HG03280 (cell line): ENCODE results near the gene CLINT1.

Experiments
- ATAC-seq: cut with Tn5 transposase; IDR thresholded peaks from one replicate; pipeline ENCODE4 v1.9.1; 2021; ENCODE audit warnings: mild to moderate bottlenecking, moderate library complexity; ENCODE audit not compliant: unreplicated experiment

The CLINT1 gene

GRCh38 chr5:157821822-157822622 lies 36.9 kb downstream of the CLINT1 start:
- ATAC-seq: no peak

GRCh38 chr5:157821405-157821804 lies 37.5 kb downstream of the CLINT1 start:
- ATAC-seq: no peak

- no peak for ATAC-seq
Measured at GRCh38 chr5:157820593-157821252, 38.2 kb downstream of the CLINT1 start.

GRCh38 chr5:157819502-157820115 lies 39.3 kb downstream of the CLINT1 start:
- ATAC-seq: no peak

GRCh38 chr5:157818368-157818767 lies 40.6 kb downstream of the CLINT1 start:
- ATAC-seq: no peak

GRCh38 chr5:157817928-157818327 lies 41.0 kb downstream of the CLINT1 start:
- no peak for ATAC-seq

- ATAC-seq: no peak
Measured at GRCh38 chr5:157817387-157817702, 41.6 kb downstream of the CLINT1 start.

GRCh38 chr5:157816682-157817386 lies 42.1 kb downstream of the CLINT1 start:
- ATAC-seq: no peak

GRCh38 chr5:157812086-157812485 lies 46.9 kb downstream of the CLINT1 start:
- ATAC-seq: no peak

GRCh38 chr5:157808043-157808442 lies 50.9 kb downstream of the CLINT1 start:
- no peak for ATAC-seq

GRCh38 chr5:157802736-157803135 lies 56.2 kb downstream of the CLINT1 start:
- ATAC-seq: no peak

- ATAC-seq: no peak
Measured at GRCh38 chr5:157800137-157800536, 58.8 kb downstream of the CLINT1 start.

- no peak for ATAC-seq
Measured at GRCh38 chr5:157799578-157799977, 59.4 kb downstream of the CLINT1 start.

- no peak for ATAC-seq
Measured at GRCh38 chr5:157793301-157793700, 65.6 kb downstream of the CLINT1 start.

GRCh38 chr5:157785801-157786200 lies 73.1 kb downstream of the CLINT1 start:
- no peak for ATAC-seq

- no peak for ATAC-seq
Measured at GRCh38 chr5:157779221-157779620, 79.7 kb downstream of the CLINT1 start.

GRCh38 chr5:157778121-157778805 lies 80.7 kb downstream of the CLINT1 start:
- ATAC-seq: no peak

- ATAC-seq: no peak
Measured at GRCh38 chr5:157772127-157772526, 86.8 kb downstream of the CLINT1 start.

- ATAC-seq: no peak
Measured at GRCh38 chr5:157770665-157771064, 88.3 kb downstream of the CLINT1 start.

GRCh38 chr5:157767689-157768088 lies 91.3 kb downstream of the CLINT1 start:
- ATAC-seq: no peak

GRCh38 chr5:157766902-157767301 lies 92.0 kb downstream of the CLINT1 start:
- ATAC-seq: no peak
